ENCODE measurements around the gene IRGC.

Gene IRGC

GRCh38 chr19:43707158-43707712 is 8.6 kb upstream of the IRGC start:
- Histone ChIP-seq H3K27me3 (ENCODE audit: control insufficient read depth, insufficient read depth, low read length) (no peaks in the 10 kb centered on the region), H3K27ac (ENCODE audit: low read length) (no peak overlapping the region), H3K9me3 (ENCODE audit: control insufficient read depth, insufficient read depth, low read length) (peaks cover 3% of the 10 kb centered on the region), H3K4me1 (ENCODE audit: control insufficient read depth, insufficient read depth, low read length) (no peaks in the 10 kb centered on the region), H3K4me3 (ENCODE audit: low read length) (no peak overlapping the region), H3K36me3 (ENCODE audit: control insufficient read depth, insufficient read depth, low read length) (no peaks in the 10 kb centered on the region)
- no peak for DNase-seq (ENCODE audit: low read depth, low spot score)
- whole genome bisulfite sequencing (ENCODE audit: insufficient coverage, insufficient read length) = no CpG with 5 or more reads among the region's 13 CpGs

GRCh38 chr19:43708716-43709115 is 7.2 kb upstream of the IRGC start:
- no peak for DNase-seq (ENCODE audit: low read depth, low spot score)
- Histone ChIP-seq H3K36me3 (ENCODE audit: control insufficient read depth, insufficient read depth, low read length) (no peaks in the 10 kb centered on the region), H3K27ac (ENCODE audit: low read length) (no peak overlapping the region), H3K4me3 (ENCODE audit: low read length) (no peak overlapping the region), H3K27me3 (ENCODE audit: control insufficient read depth, insufficient read depth, low read length) (no peaks in the 10 kb centered on the region), H3K4me1 (ENCODE audit: control insufficient read depth, insufficient read depth, low read length) (no peaks in the 10 kb centered on the region), H3K9me3 (ENCODE audit: control insufficient read depth, insufficient read depth, low read length) (peaks cover 3% of the 10 kb centered on the region)
- no CpG with 5 or more reads among the region's 2 CpGs for WGBS (ENCODE audit: insufficient coverage, insufficient read length)

DNA sequence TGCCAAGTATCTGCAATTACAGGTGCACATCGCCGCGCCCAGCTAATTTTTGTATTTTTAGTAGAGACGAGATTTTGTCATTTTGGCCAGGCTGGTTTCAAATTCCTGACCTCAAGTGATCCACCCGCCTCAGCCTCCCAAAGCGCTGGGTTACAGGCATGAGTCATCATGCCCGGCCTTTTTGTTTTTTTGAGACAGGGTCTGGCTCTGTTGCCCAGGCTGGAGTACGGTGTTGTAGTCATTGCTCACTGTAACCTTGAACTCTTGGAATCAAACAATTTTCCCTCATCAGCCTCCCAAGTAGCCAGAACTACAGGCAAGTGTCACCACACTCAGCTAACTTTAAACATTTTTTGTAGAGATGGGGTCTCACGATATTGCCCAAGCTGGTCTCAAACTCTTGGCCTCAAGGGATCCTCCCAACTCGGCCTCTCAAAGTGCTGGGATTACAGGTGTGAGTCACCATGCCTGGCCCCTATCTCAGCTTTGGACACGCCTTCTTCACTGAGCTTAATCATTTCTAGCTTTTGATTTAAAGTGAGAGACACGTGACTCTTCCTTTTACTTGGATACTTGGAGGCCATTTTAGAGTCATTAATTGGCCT is 4.0 kb upstream of the IRGC start:
- H3K4me1 ChIP-seq (ENCODE audit: control insufficient read depth, insufficient read depth, low read length) = no peaks in the 10 kb centered on the region
- no peak for DNase-seq (ENCODE audit: low read depth, low spot score)
- no CpG with 5 or more reads among the region's 12 CpGs for WGBS (ENCODE audit: insufficient coverage, insufficient read length)
- no peaks in the 10 kb centered on the region for H3K36me3 ChIP-seq (ENCODE audit: control insufficient read depth, insufficient read depth, low read length)
- no peak overlapping the region for H3K27ac ChIP-seq (ENCODE audit: low read length)
- H3K4me3 ChIP-seq (ENCODE audit: low read length) = no peak overlapping the region
- H3K27me3 ChIP-seq (ENCODE audit: control insufficient read depth, insufficient read depth, low read length) = no peaks in the 10 kb centered on the region
- peaks cover 3% of the 10 kb centered on the region for H3K9me3 ChIP-seq (ENCODE audit: control insufficient read depth, insufficient read depth, low read length)

DNA sequence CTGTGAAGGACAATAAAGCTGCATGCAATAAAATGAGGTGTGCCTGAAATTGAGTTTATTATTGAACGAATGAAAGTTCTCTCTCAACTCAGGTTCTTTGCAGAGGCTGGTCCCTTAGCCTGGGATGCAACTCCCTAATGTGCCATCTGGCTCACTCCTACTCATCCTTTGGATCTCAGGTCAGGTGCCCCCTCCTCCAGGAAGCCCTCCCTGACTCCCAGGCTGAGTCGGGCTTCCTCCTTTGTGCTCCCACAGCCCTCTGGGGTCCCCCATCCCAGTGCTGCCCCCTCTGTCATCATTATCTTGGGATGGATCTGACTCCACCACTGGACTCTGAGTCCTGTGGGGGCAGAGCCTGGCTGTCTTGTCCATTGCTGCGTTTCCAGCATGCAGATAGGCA is 2.7 kb upstream of the IRGC start:
- Histone ChIP-seq H3K9me3 (ENCODE audit: control insufficient read depth, insufficient read depth, low read length) (peaks cover 3% of the 10 kb centered on the region), H3K27me3 (ENCODE audit: control insufficient read depth, insufficient read depth, low read length) (no peaks in the 10 kb centered on the region), H3K4me1 (ENCODE audit: control insufficient read depth, insufficient read depth, low read length) (no peaks in the 10 kb centered on the region), H3K4me3 (ENCODE audit: low read length) (no peak overlapping the region), H3K36me3 (ENCODE audit: control insufficient read depth, insufficient read depth, low read length) (no peaks in the 10 kb centered on the region), H3K27ac (ENCODE audit: low read length) (no peak overlapping the region)
- no peak for DNase-seq (ENCODE audit: low read depth, low spot score)
- whole genome bisulfite sequencing (ENCODE audit: insufficient coverage, insufficient read length) = no CpG with 5 or more reads among the region's 3 CpGs

DNA sequence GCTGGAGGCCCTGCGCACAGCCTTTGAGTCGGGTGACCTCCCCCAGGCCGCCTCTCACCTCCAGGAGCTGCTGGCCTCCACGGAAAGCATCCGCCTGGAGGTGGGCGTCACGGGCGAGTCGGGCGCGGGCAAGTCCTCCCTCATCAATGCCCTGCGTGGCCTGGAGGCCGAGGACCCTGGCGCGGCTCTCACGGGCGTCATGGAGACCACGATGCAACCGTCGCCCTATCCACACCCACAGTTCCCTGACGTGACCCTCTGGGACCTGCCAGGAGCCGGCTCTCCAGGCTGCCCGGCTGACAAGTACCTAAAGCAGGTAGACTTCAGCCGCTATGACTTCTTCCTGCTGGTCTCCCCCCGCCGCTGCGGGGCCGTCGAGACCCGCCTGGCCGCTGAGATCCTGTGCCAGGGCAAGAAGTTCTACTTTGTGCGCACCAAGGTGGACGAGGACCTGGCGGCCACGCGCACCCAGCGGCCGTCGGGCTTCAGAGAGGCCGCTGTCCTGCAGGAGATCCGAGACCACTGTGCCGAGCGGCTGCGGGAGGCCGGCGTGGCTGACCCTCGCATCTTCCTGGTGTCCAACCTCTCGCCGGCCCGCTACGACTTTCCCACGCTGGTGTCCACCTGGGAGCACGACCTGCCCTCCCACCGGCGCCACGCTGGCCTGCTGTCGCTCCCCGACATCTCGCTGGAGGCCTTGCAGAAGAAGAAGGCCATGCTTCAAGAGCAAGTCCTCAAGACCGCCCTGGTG is 2.9 kb downstream of the IRGC start:
- no peak for DNase-seq (ENCODE audit: low read depth, low spot score)
- Histone ChIP-seq H3K27ac (ENCODE audit: low read length) (no peak overlapping the region), H3K4me3 (ENCODE audit: low read length) (no peak overlapping the region), H3K4me1 (ENCODE audit: control insufficient read depth, insufficient read depth, low read length) (peaks cover 3% of the 10 kb centered on the region; the same call in 1 of the 2 replicates), H3K9me3 (ENCODE audit: control insufficient read depth, insufficient read depth, low read length) (no peaks in the 10 kb centered on the region), H3K27me3 (ENCODE audit: control insufficient read depth, insufficient read depth, low read length) (no peaks in the 10 kb centered on the region), H3K36me3 (ENCODE audit: control insufficient read depth, insufficient read depth, low read length) (no peaks in the 10 kb centered on the region)
- WGBS (ENCODE audit: insufficient coverage, insufficient read length) = no CpG with 5 or more reads among the region's 60 CpGs

GRCh38 chr19:43719378-43719868 is 3.5 kb downstream of the IRGC start:
- Histone ChIP-seq H3K27me3 (ENCODE audit: control insufficient read depth, insufficient read depth, low read length) (no peaks in the 10 kb centered on the region), H3K4me3 (ENCODE audit: low read length) (no peak overlapping the region), H3K27ac (ENCODE audit: low read length) (no peak overlapping the region), H3K36me3 (ENCODE audit: control insufficient read depth, insufficient read depth, low read length) (no peaks in the 10 kb centered on the region), H3K9me3 (ENCODE audit: control insufficient read depth, insufficient read depth, low read length) (no peaks in the 10 kb centered on the region), H3K4me1 (ENCODE audit: control insufficient read depth, insufficient read depth, low read length) (peaks cover 3% of the 10 kb centered on the region; the same call in 1 of the 2 replicates)
- DNase-seq (ENCODE audit: low read depth, low spot score) = no peak
- no CpG with 5 or more reads among the region's 37 CpGs for WGBS (ENCODE audit: insufficient coverage, insufficient read length)

DNA sequence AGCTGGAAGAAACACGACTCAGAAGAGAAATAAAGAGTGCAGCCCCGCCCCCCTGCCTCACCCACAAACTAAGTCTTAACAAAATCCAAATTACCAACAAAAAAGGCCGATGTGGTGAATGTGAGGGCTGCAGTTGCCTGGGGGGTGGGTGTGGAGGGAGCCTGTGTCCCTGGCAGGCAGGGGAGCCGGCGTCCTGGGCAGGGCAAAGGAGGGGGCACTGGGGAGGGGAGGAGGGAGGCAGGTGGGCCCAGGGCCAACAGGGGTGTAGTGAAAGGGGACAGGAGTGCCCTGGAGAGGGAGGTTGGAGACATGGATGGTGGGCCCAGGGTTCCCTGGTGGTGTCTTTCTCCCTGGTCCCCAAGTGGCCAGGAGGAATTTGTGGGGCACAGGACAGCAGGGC is 4.0 kb downstream of the IRGC start:
- H3K36me3 ChIP-seq (ENCODE audit: control insufficient read depth, insufficient read depth, low read length) = no peaks in the 10 kb centered on the region
- H3K4me3 ChIP-seq (ENCODE audit: low read length) = no peak overlapping the region
- no peak overlapping the region for H3K27ac ChIP-seq (ENCODE audit: low read length)
- no peaks in the 10 kb centered on the region for H3K27me3 ChIP-seq (ENCODE audit: control insufficient read depth, insufficient read depth, low read length)
- WGBS (ENCODE audit: insufficient coverage, insufficient read length) = no CpG with 5 or more reads among the region's 5 CpGs
- no peaks in the 10 kb centered on the region for H3K9me3 ChIP-seq (ENCODE audit: control insufficient read depth, insufficient read depth, low read length)
- H3K4me1 ChIP-seq (ENCODE audit: control insufficient read depth, insufficient read depth, low read length) = peaks cover 3% of the 10 kb centered on the region; the same call in 1 of the 2 replicates
- DNase-seq (ENCODE audit: low read depth, low spot score) = no peak

DNA sequence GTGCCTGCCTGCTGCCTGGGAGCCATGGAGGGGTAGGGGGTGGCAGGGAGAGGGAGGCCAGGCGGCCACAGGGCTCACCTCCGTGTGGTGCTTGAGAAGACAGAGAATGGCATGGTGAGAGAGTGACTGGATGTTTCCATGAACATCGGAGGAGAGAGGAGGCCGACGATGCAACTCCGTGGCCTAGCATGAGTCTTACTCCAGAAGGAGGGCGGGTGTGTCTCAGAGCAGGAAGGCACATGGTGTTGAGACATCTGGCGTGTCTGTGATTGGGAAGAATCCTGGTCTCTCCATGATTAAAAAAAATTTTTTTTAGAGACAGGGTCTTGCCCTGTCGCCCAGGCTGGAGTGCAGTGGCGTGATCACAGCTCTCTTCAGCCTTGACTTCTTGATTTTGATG is 5.1 kb downstream of the IRGC start:
- no peak for DNase-seq (ENCODE audit: low read depth, low spot score)
- H3K9me3 ChIP-seq (ENCODE audit: control insufficient read depth, insufficient read depth, low read length) = no peaks in the 10 kb centered on the region
- no peaks in the 10 kb centered on the region for H3K27me3 ChIP-seq (ENCODE audit: control insufficient read depth, insufficient read depth, low read length)
- WGBS (ENCODE audit: insufficient coverage, insufficient read length) = no CpG with 5 or more reads among the region's 10 CpGs
- H3K4me1 ChIP-seq (ENCODE audit: control insufficient read depth, insufficient read depth, low read length) = peaks cover 3% of the 10 kb centered on the region; the same call in 1 of the 2 replicates
- no peaks in the 10 kb centered on the region for H3K36me3 ChIP-seq (ENCODE audit: control insufficient read depth, insufficient read depth, low read length)
- no peak overlapping the region for H3K4me3 ChIP-seq (ENCODE audit: low read length)
- no peak overlapping the region for H3K27ac ChIP-seq (ENCODE audit: low read length)

GRCh38 chr19:43721469-43722048 is 5.7 kb downstream of the IRGC start:
- Histone ChIP-seq H3K27me3 (ENCODE audit: control insufficient read depth, insufficient read depth, low read length) (no peaks in the 10 kb centered on the region), H3K27ac (ENCODE audit: low read length) (no peak overlapping the region), H3K4me1 (ENCODE audit: control insufficient read depth, insufficient read depth, low read length) (peaks cover 3% of the 10 kb centered on the region; the same call in 1 of the 2 replicates), H3K9me3 (ENCODE audit: control insufficient read depth, insufficient read depth, low read length) (no peaks in the 10 kb centered on the region), H3K36me3 (ENCODE audit: control insufficient read depth, insufficient read depth, low read length) (no peaks in the 10 kb centered on the region), H3K4me3 (ENCODE audit: low read length) (no peak overlapping the region)
- no peak for DNase-seq (ENCODE audit: low read depth, low spot score)
- no CpG with 5 or more reads among the region's 5 CpGs for WGBS (ENCODE audit: insufficient coverage, insufficient read length)

DNA sequence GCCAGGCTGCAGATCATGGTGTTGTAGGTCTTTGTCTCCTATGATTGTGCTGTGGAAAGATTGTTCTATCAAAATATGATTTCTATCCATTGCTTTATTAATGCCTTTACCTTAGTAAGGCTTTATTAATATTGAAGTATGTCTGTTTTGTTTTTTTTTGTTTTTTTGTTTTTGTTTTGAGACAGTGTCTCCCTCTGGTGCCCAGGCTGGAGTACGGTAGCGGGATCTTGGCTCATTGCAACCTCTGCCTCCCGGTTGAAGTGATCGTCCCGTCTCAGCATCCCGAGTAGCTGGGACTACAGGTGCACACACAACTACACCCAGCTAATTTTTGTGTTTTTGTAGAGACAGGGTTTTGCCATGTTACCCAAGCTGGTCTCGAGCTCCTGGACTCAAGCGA is 7.7 kb downstream of the IRGC start:
- no CpG with 5 or more reads among the region's 8 CpGs for WGBS (ENCODE audit: insufficient coverage, insufficient read length)
- no peaks in the 10 kb centered on the region for H3K27me3 ChIP-seq (ENCODE audit: control insufficient read depth, insufficient read depth, low read length)

More for the DNA sequence above, 7.7 kb downstream of the IRGC start:
- no peak overlapping the region for H3K4me3 ChIP-seq (ENCODE audit: low read length)
- peaks cover 3% of the 10 kb centered on the region; the same call in 1 of the 2 replicates for H3K4me1 ChIP-seq (ENCODE audit: control insufficient read depth, insufficient read depth, low read length)
- no peak overlapping the region for H3K27ac ChIP-seq (ENCODE audit: low read length)
- no peak for DNase-seq (ENCODE audit: low read depth, low spot score)
- H3K36me3 ChIP-seq (ENCODE audit: control insufficient read depth, insufficient read depth, low read length) = no peaks in the 10 kb centered on the region
- H3K9me3 ChIP-seq (ENCODE audit: control insufficient read depth, insufficient read depth, low read length) = no peaks in the 10 kb centered on the region

Measured in iPS DF 6.9 (cell line).